Measurements from ENCODE around the gene ALDH3A1.

ALDH3A1 gene

DNA sequence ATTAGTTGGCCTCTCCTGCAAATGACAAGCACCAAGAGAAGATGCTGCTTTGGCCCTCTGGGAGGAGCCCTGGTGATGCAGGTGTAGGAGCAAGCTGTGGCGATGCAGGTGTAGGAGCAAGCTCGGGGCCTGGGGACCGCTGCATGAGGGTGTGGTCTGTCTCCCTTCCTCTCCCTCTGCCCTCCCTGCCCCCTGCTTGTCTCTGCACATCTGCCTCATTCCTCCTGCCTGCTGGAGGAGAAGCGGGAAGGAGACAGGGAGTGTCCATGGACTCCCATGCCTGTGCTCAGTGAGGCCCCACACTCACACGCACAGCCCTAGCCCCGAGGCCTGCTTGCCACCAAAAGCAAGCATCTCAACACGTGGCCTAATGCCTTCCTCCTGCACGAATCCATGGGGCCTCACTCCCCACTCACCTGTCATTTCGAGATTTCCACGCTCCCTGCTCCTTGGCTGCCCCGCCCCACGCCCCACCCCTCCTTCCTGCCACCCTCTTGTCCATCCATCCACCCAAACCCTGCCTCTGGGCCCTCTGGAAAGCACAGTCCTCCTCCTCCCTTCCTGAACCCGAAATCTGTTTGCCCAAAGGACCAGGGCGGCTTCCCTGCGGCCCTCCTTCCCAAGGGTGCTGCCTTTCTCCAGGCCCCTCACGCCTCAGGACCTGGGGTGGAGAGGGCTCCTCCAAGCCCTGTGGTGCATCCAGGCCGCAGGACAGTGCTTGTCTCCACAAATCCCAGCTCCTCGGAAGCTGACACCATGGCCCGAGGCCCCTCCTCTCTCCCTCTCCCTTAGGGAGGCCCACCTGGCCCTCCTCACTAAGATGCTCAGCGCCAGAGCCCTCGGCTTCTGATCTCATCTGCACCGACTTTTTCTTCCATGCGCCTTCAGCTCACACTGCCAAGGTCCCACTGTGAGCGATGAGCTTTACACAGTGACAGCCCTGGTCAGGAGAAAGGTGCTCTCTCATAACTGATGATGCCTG, 11.8 kb upstream of the ALDH3A1 start:
- no peak for DNase-seq

GRCh38 chr17:19757536-19758180, 9.6 kb upstream of the ALDH3A1 start:
- no peak for DNase-seq

DNA sequence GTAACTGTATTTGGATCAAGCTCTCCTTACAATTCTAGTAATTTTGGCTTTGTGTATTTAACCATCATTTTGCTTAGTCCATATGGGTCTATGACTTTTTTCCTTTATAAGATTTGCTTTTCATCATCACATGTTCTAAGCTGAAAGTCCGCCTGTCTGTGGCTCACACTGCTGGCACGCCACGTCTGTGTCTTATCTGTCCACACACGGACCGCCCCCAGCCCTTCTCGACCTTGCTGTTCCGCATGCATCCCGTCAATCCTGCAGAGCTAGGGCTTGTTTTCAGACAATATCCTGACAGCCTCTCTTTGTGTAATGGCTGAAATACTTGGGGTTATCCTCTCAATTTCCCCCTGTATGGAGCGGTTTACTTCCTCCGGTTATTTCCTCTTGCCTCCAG, 8.4 kb upstream of the ALDH3A1 start:
- no peak for DNase-seq

GRCh38 chr17:19755821-19756510, 7.9 kb upstream of the ALDH3A1 start:
- DNase-seq = no peak

DNA sequence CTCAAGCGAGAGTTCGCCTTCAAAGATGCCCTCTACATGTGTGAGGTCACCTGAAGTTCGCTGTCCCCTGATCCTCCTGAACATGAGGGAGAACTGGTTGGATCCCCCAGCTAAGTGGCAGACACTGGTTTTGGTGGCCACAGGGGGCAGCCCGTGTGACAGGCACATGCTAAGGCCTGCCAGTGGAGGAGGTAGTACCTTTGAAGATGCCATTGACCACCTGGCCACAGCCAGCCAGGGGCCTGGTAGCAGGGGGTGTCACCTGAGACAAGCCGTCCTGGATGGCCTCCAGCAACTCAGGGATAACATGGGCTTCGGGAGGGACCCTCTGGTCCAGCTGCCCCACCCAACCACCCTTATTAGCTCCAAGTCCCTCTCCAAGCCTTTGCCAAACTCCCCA, 7.3 kb upstream of the ALDH3A1 start:
- DNase-seq = no peak

DNA sequence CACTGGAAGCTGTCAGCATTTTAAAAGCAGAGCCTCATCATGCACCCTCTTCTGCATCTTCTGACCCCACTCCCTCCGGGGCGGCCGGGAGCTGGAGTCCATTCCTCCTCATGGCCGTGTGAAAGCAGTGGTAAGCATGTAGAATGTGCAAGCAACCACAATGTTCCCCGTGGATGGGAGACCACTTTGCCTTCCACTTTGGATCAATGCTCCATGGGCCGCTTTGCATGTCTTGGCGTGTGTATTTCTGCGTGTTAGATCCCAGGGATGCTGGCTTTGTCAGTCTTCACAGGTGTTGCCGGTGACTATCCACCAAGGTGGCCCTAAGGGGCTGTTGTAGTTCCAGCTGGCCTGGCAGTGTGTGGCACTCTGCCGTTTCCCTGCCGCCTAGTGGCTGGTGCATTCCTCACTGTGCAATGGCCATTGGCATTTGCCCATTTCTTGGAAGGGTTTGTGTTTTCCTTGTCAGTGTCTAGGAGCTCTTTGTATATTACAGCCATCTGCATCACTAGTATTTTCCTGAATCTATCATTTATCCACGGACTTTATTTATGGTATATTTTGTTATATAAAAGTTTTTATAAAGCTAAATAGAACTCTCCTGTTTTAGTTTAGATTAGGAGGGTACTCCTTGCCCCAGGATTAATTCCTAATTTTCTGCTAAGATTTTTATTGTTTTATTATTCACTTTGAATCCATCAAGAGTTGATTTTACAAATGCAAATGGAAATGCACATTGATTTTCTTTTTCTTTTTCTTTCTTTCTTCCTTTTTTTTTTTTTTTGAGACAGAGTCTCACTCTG, 5.8 kb upstream of the ALDH3A1 start:
- DNase-seq = peak in 3 of 4 experiments; percentile 27 to 47 (median 37)

GRCh38 chr17:19753051-19753509, 5.0 kb upstream of the ALDH3A1 start:
- peak; percentile 91 to 96 (median 94) for DNase-seq

DNA sequence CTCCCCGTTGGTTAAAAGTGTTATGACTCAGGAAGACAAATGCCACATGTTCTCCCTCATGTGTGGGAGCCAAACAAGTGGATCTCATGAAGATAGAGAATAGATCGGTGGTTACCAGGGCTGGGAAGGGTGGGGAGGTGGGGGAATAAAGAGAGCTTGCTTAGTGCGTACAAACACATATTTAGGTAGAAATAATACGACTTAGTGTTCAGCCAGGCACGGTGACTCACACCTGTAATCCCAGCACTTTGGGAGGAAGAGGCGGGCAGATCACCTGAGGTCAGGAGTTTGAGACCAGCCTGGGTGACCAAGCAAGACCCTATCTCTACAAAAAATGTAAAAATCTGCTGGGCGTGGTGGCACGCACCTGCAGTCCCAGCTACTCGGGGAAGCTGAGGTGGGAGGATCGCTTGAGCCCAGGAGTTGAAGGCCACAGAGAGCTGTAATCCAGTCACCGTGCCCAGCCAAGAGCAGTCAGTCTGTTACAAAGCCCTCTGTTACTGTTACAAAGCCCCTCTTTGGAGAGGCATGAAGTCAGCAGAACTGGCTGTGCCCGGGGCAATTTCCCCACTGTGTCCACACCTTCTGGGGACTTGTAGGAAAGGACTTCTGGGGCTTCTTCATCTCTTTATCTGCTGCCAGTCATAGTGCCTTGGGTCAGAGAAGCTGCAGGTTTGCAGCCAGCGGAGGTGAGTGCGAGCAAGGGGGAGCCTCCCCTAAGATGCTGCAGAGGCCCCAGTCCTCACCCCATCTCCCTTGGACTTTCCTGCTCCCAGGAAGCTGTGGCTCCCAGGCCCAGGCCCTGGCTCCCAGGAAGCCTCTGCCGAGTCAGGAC, 4.3 kb upstream of the ALDH3A1 start:
- DNase-seq = no peak

- no peak for DNase-seq
These were observed 2.7 kb upstream of the ALDH3A1 start for GRCh38 chr17:19750835-19751234.

DNA sequence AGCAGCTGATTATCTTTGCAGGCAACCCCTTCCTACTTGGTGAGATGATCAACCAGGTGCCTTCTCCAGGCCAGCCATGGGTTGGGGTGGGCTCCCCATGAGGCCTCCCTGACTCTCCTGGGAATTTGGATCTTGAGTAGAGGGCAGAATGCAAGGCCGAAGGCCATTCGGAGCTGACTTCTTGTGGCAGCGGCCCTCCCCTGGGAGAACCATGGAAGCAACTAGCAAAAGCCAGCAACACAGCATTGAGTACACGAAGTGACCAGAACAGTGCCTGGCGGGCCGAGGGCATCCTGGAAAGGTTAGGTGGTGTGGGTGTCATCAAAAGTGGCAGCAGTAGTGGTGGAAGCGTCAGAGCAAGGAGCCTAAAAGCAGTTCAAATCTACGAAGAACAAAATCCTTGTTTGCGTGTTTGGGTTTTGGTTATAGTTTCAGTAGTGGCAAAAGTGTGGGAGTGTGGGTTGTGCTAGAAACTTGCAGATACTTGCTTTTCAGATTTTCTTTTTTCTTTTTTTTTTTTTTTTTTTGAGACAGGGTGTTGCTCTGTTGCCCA, 2.0 kb upstream of the ALDH3A1 start:
- DNase-seq = no peak

DNA sequence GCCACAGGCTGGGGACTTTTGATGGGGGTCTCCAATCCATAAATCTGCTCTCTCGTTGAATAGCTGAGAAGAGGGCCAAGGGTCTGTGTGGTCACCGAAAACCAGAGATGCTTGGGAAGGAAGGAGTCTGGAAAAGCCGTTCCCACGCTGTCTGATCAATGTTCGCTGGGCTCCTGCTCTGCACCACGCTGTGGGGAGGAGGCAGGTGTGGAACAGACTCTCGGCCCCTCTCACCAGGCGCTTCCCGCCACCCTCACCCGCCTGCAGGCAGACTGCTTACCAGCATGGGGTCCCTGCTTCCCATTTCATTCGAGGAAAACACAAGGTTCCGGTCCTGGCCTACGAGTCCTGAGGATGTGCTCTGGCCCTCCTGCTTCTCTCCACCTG, 702 bp upstream of the ALDH3A1 start:
- no peak for DNase-seq

- DNase-seq = no peak
These were observed 859 bp downstream of the ALDH3A1 start for GRCh38 chr17:19747159-19747719.

GRCh38 chr17:19746517-19746916, 1.6 kb downstream of the ALDH3A1 start:
- no peak for DNase-seq

- peak; percentile 85 to 93 (median 90) for DNase-seq
These were observed 3.0 kb downstream of the ALDH3A1 start for GRCh38 chr17:19744922-19745757.

GRCh38 chr17:19744492-19744891, 3.6 kb downstream of the ALDH3A1 start:
- DNase-seq = no peak

DNA sequence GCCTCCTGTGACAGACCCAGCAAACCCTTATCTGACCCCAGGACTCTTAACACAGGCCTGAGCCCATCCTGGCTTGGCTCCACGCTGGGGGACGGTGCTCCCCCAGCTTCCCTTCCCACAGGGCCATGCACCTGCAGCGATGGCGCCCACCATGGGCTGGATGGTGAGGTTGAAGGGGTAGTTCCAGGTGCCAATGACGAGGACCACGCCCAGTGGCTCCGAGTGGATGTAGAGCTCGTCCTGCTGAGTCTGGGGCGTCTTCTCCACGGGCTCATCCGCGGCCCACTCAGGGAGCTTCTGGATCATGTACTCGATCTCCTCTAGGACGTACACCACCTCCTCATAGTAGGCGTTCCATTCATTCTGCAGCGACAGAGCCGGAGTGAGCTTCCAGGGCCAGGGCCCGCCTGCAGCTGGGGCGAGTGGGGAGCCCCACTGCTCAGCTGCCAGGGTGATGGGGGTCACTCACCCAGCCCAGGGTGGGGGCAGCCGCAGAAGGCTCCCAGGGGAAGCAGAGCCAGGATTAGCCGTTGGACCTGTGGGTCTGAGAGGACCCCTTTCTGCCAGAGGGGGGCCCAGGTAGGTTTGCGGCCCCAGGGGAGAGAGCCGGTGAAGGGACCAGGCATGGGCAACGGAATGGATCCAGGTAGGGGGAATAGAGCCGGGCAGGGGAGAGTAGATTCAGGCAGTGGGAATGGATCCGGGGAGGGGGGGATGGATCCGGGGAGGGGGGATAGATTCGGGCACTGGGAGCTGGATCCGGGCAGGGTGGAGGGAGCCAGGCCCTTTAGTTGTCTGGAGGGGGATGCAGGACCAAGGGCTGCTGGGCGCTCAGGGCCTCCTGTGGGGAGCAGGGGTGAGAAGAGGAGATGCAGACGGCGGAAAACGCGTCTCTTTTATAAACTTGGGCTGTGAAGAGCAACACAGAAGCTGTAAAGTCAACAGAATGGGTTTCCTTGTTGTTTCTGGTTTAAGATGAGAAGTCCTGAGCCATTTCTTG, 4.7 kb downstream of the ALDH3A1 start:
- DNase-seq = no peak

DNA sequence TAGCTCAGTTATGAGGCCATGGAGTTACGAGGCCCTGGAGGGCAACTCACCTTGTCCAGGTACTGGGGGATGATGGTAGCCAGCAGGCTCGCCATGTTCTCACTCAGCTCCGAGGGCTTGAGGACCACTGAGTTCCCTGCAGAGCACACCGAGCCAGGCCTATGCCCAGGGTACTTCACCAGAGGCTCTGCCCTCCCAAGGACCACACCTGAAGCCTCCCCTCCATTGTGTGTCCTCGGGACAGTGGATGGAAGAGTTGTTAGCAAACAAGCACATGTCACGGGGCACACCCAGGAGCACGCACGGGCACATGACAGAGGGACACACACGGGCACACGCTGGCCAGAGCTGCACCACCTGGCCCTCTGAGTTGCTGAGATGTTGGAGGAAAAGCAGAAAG, 5.6 kb downstream of the ALDH3A1 start:
- DNase-seq = no peak

- DNase-seq = no peak
These were observed 6.2 kb downstream of the ALDH3A1 start for GRCh38 chr17:19741832-19742457.
